GM21528 (cell line): ENCODE data around the gene CCBE1.
"Not testable (repeated sequence)": the region's sequence is repeated elsewhere in the genome, so short reads cannot be mapped to it uniquely, and the experiment has no call there.

Experiments
- ATAC-seq: cut with Tn5 transposase; IDR thresholded peaks from one replicate; pipeline ENCODE4 v1.9.1; 2021; ENCODE audit warnings: mild to moderate bottlenecking, moderate library complexity; ENCODE audit not compliant: unreplicated experiment, low FRiP score

CCBE1 gene

GRCh38 chr18:59685501-59685900 lies 11.7 kb downstream of the CCBE1 start:
- ATAC-seq, result no peak

GRCh38 chr18:59684777-59685176 lies 12.4 kb downstream of the CCBE1 start:
- no peak for ATAC-seq

- ATAC-seq, result no peak
These were observed 15.7 kb downstream of the CCBE1 start for GRCh38 chr18:59681521-59682004.

GRCh38 chr18:59681051-59681450 lies 16.2 kb downstream of the CCBE1 start:
- no peak for ATAC-seq

- ATAC-seq, result no peak
These were observed 21.9 kb downstream of the CCBE1 start for GRCh38 chr18:59675346-59675745.

GRCh38 chr18:59674903-59675270 lies 22.3 kb downstream of the CCBE1 start:
- ATAC-seq, result no peak

- no peak for ATAC-seq
These were observed 22.9 kb downstream of the CCBE1 start for GRCh38 chr18:59674186-59674902.

- no peak for ATAC-seq
These were observed 24.9 kb downstream of the CCBE1 start for GRCh38 chr18:59672235-59672711.

- no peak for ATAC-seq
These were observed 25.7 kb downstream of the CCBE1 start for GRCh38 chr18:59671551-59671950.

- ATAC-seq, result no peak
These were observed 27.2 kb downstream of the CCBE1 start for GRCh38 chr18:59669872-59670657.

GRCh38 chr18:59667488-59667887 lies 29.7 kb downstream of the CCBE1 start:
- no peak for ATAC-seq

GRCh38 chr18:59666007-59666402 lies 31.2 kb downstream of the CCBE1 start:
- ATAC-seq, result not testable (repeated sequence)

GRCh38 chr18:59665057-59666006 lies 31.9 kb downstream of the CCBE1 start:
- no peak for ATAC-seq

GRCh38 chr18:59664329-59664728 lies 32.9 kb downstream of the CCBE1 start:
- ATAC-seq, result no peak

GRCh38 chr18:59663096-59663495 lies 34.1 kb downstream of the CCBE1 start:
- ATAC-seq, result no peak

GRCh38 chr18:59661891-59662701 lies 35.1 kb downstream of the CCBE1 start:
- no peak for ATAC-seq

GRCh38 chr18:59660786-59661743 lies 36.2 kb downstream of the CCBE1 start:
- ATAC-seq, result no peak

GRCh38 chr18:59660366-59660765 lies 36.9 kb downstream of the CCBE1 start:
- no peak for ATAC-seq
